Keratinocyte (primary cell): ENCODE data around the gene ELOVL5. TPM values are rescaled to one million over a fixed set of nuclear protein-coding genes. Genes with fewer than 3 reads are reported as not detected.

Experiments used
- DNase-seq: peaks from one replicate; pipeline ENCODE4 v3.0.0-alpha.2; 2011; ENCODE audit warnings: low read depth, missing footprints, low spot score
- FAIRE-seq: peaks from 2 replicates; lab custom pipeline; 2011; peaks lifted over from hg19 to GRCh38; lab: Jason Lieb, UNC
- H2AFZ ChIP-seq: 2 replicates; pipeline ENCODE4 v1.6.0; 2012; ENCODE audit warnings: low read length, control low read depth, inconsistent platforms; ENCODE audit not compliant: control insufficient read depth
- H3K27ac ChIP-seq: 2 replicates; pipeline ENCODE4 v1.5.1; 2011; ENCODE audit warnings: low read length; ENCODE audit not compliant: control insufficient read depth, insufficient read depth
- H3K27me3 ChIP-seq: 3 replicates; pipeline ENCODE4 v1.6.0; 2011; ENCODE audit warnings: low read length; ENCODE audit not compliant: control insufficient read depth, insufficient read depth; ENCODE audit errors: extremely low read depth
- H3K36me3 ChIP-seq, 2 experiments: 2 replicates in 1 of 2; 3 replicates in 1 of 2; pipeline ENCODE4 v1.5.1; 2011; ENCODE audit warnings: low read length in 2 of 2, mild to moderate bottlenecking in 1 of 2; ENCODE audit not compliant: control insufficient read depth in 2 of 2, insufficient read depth in 2 of 2; ENCODE audit errors: extremely low read depth in 1 of 2
- H3K4me1 ChIP-seq: 3 replicates; pipeline ENCODE4 v1.5.1; 2011; ENCODE audit warnings: low read length; ENCODE audit not compliant: control insufficient read depth, insufficient read depth; ENCODE audit errors: extremely low read depth
- H3K4me2 ChIP-seq: 3 replicates; pipeline ENCODE4 v1.6.0; 2011; ENCODE audit warnings: low read depth, low read length; ENCODE audit not compliant: control insufficient read depth, insufficient read depth; ENCODE audit errors: extremely low read depth
- H3K4me3 ChIP-seq, 3 experiments: fragments of 200-600 bp in 1 of 3; sonication (generic) in 1 of 3; 2 replicates in 2 of 3; 3 replicates in 1 of 3; pipeline ENCODE4 v1.5.1; 2011 to 2016; ENCODE audit warnings: low read length in 3 of 3, mild to moderate bottlenecking in 3 of 3, control low read depth in 2 of 3, inconsistent platforms in 1 of 3, low read depth in 1 of 3, mixed read lengths in 1 of 3, mixed run types in 1 of 3, moderate library complexity in 1 of 3; ENCODE audit not compliant: control insufficient read depth in 2 of 3, insufficient read depth in 2 of 3; ENCODE audit errors: extremely low read depth in 1 of 3
- H3K79me2 ChIP-seq: 2 replicates; pipeline ENCODE4 v1.6.0; 2012; ENCODE audit warnings: low read length; ENCODE audit not compliant: control insufficient read depth, insufficient read depth
- H3K9ac ChIP-seq: 3 replicates; pipeline ENCODE4 v1.6.0; 2011; ENCODE audit warnings: low read length; ENCODE audit not compliant: control insufficient read depth, insufficient read depth; ENCODE audit errors: extremely low read depth
- H3K9me1 ChIP-seq: 3 replicates; pipeline ENCODE4 v1.6.0; 2011; ENCODE audit warnings: low read length; ENCODE audit not compliant: control insufficient read depth, insufficient read depth; ENCODE audit errors: extremely low read depth
- H3K9me3 ChIP-seq: 2 replicates; pipeline ENCODE4 v1.5.1; 2012; ENCODE audit warnings: low read depth, low read length; ENCODE audit not compliant: control insufficient read depth
- H4K20me1 ChIP-seq: 3 replicates; pipeline ENCODE4 v1.6.0; 2011; ENCODE audit warnings: low read length; ENCODE audit not compliant: control insufficient read depth, insufficient read depth; ENCODE audit errors: extremely low read depth
- EZH2 ChIP-seq: IDR thresholded peaks from one replicate; pipeline ENCODE4 v1.6.1; 2012; ENCODE audit warnings: inconsistent platforms, mild to moderate bottlenecking, low read length, moderate library complexity
- dilution Hi-C: fragments of 300-500 bp; cut with MboI; formaldehyde crosslinking; loops from one replicate; pipeline ENCODE4 v1.7.0; 2020; ENCODE audit warnings: low sequenced_read_pairs; ENCODE audit not compliant: extremely low pct_ligation_motif_present
- polyA plus RNA-seq, 5 experiments: library from polyadenylated mRNA; depleted of rRNA in 3 of 5; stranded (reverse) in 3 of 5; stranded (forward) in 1 of 5; unstranded in 1 of 5; fragments of >200 nt; gene quantifications; 1 replicate in 1 of 5; 2 replicates in 3 of 5; 3 replicates in 1 of 5; pipeline versions ENCODE4 v1.2.1 to v1.2.3, GENCODE V29; 2011 to 2012; ENCODE audit warnings: missing spikeins in 2 of 5, low read depth in 1 of 5, low replicate concordance in 1 of 5
- TF ChIP-seq, protein P1 (sequence below), 3 experiments: IDR thresholded peaks in 1 of 3; conservative IDR thresholded peaks in 1 of 3; optimal IDR thresholded peaks in 1 of 3; 2 replicates in 2 of 3; 3 replicates in 1 of 3; pipeline versions ENCODE3 to v1.5.1; 2011; ENCODE audit warnings: low read length in 3 of 3, mild to moderate bottlenecking in 3 of 3, moderate library complexity in 2 of 3, control low read depth in 1 of 3, inconsistent platforms in 1 of 3; ENCODE audit not compliant: insufficient read depth in 2 of 3; ENCODE audit errors: extremely low read depth in 1 of 3

ELOVL5 gene
- polyA plus RNA-seq, 1 donor (not counting 4 experiments of a cell fraction or from before 2014, with no cell fraction given): 66.7 TPM

DNA sequence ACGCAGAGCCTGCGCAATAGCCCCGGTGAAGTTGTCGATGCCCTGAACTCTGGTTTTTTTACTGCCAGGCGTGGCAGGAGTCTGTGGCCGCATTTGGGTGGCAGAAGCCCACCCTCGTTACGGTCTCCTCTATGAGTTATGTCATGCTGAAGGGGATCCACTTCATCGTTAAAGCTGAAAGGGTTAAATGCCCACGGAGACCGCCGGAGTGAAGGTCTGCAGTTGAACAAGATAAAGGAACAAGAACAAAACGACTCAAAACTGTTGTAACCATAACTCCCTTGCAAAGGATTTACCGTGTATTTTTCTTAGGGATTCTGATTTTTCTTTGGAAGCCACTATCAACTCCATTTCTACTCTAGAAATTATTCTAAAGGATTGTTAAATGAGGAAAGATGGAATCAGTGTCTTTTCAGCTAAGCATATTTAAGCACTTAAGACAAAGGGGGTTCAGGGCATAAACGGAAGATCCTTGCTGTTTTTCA lies 501 bp upstream of the ELOVL5 start:
- DNase-seq: no peak
- no peak for FAIRE-seq
- Histone ChIP-seq H3K9me3 (no peaks in the 10 kb centered on the region), H3K4me1 (peaks cover 12% of the 10 kb centered on the region), H3K27me3 (no peaks in the 10 kb centered on the region), H3K36me3 (no peaks in the 10 kb centered on the region), H3K27ac (peak overlapping the region; percentile 74), H3K4me3 (peak overlapping the region; percentile 75 to 94 (median 90)), H4K20me1 (peaks cover 6% of the 10 kb centered on the region), H3K9me1 (no peaks in the 10 kb centered on the region), H3K79me2 (peaks cover 44% of the 10 kb centered on the region), H2AFZ (peak overlapping the region; percentile 94), H3K4me2 (peak overlapping the region; percentile 88), H3K9ac (peak overlapping the region; percentile 83)
- TF ChIP-seq, protein P1, sequence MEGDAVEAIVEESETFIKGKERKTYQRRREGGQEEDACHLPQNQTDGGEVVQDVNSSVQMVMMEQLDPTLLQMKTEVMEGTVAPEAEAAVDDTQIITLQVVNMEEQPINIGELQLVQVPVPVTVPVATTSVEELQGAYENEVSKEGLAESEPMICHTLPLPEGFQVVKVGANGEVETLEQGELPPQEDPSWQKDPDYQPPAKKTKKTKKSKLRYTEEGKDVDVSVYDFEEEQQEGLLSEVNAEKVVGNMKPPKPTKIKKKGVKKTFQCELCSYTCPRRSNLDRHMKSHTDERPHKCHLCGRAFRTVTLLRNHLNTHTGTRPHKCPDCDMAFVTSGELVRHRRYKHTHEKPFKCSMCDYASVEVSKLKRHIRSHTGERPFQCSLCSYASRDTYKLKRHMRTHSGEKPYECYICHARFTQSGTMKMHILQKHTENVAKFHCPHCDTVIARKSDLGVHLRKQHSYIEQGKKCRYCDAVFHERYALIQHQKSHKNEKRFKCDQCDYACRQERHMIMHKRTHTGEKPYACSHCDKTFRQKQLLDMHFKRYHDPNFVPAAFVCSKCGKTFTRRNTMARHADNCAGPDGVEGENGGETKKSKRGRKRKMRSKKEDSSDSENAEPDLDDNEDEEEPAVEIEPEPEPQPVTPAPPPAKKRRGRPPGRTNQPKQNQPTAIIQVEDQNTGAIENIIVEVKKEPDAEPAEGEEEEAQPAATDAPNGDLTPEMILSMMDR (optimal IDR thresholded peaks at IDR 0.05 in 1 of 3, IDR thresholded peaks at IDR 0.05 in 1 of 3, conservative IDR thresholded peaks at IDR 0.05 in 1 of 3; ENCODE audit: extremely low read depth in 1 of 3, insufficient read depth in 2 of 3, low read length in 3 of 3): no peak
- TF ChIP-seq EZH2: no peak
- dilution Hi-C loops: no loop called here

DNA sequence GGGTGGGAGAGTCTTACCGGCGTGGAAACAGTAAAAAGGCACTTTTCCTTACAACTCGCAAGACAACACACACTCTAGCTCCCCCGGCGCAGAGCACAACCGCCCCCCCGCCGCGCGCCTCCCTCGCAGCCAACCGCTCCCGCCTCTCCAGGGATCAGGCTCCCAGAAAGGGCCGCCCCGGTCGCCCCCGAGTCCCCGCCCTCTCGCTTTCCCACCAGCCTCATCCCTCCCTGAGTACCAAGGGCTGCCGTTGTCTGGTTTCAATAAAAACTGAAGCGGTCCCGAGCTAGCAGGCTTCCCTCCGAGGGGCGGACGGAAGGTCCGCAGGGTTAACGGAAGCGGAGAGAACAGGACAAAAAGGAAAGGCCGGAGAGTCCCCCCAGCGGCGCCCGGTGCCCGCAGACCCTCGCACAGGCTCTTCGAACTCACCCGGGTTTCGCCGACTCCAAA lies 804 bp downstream of the ELOVL5 start:
- no peaks in the 10 kb centered on the region for H3K27me3 ChIP-seq
- no peak for FAIRE-seq
- no peak for DNase-seq
- dilution Hi-C loops: no loop called here
- peaks cover 12% of the 10 kb centered on the region for H3K4me1 ChIP-seq
- peaks cover 6% of the 10 kb centered on the region for H4K20me1 ChIP-seq
- H3K4me2 ChIP-seq: peak overlapping the region; percentile 85
- peak overlapping the region; percentile 74 for H3K27ac ChIP-seq
- TF ChIP-seq, protein P1 (optimal IDR thresholded peaks at IDR 0.05 in 1 of 3, IDR thresholded peaks at IDR 0.05 in 1 of 3, conservative IDR thresholded peaks at IDR 0.05 in 1 of 3; ENCODE audit: extremely low read depth in 1 of 3, insufficient read depth in 2 of 3, low read length in 3 of 3): no peak
- TF ChIP-seq EZH2: no peak
- H2AFZ ChIP-seq: peak overlapping the region; percentile 66
- H3K36me3 ChIP-seq: no peaks in the 10 kb centered on the region
- H3K4me3 ChIP-seq: peak overlapping the region; percentile 75 to 94 (median 90)
- H3K9ac ChIP-seq: peak overlapping the region; percentile 83
- no peaks in the 10 kb centered on the region for H3K9me1 ChIP-seq
- no peaks in the 10 kb centered on the region for H3K9me3 ChIP-seq
- peaks cover 57% of the 10 kb centered on the region for H3K79me2 ChIP-seq
